ENCODE data around the gene CALY. TPM values are rescaled to one million over a fixed set of nuclear protein-coding genes. Genes with fewer than 3 reads are reported as not detected.

The CALY gene
- polyA plus RNA-seq, 1 of the 3 experiments (the other 2 are of a cell fraction): 3.3 TPM

DNA sequence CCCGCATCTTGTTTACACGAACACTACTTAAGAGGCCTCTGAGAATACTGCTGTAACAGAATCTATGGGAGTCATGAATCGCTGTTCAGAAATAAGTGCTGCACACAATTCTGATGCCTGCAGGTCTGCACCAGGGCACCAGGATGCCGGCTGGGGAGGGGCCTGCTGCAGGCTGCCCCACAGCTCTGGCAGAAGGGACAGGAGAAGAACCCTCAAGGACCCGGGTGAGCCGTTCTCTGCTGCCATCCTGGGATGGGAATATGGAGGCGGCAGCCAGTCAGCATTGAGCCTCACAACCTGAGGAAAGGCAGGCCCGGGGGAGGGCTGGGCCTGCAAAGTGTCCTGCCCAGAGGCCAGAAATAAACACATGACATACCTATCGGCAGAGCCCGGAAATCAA, 39.2 kb downstream of the CALY start:
- Histone ChIP-seq H3K9me3 (no peaks in the 10 kb centered on the region), H3K79me2 (ENCODE audit: insufficient read depth) (peaks cover 9% of the 10 kb centered on the region; the same call in 1 of the 2 replicates), H3K4me1 (ENCODE audit: control insufficient read depth in 1 of 2, insufficient read depth in 2 of 2, low read depth in 1 of 2, low read length in 1 of 2) (peaks cover 0 to 14% of the 10 kb centered on the region in 2 experiments; a peak in 2 of 4 replicates), H3K36me3 (replicated peaks in 1 of 2; ENCODE audit: control insufficient read depth in 1 of 2, insufficient read depth in 2 of 2, low read length in 1 of 2) (peaks cover 11 to 64% of the 10 kb centered on the region in 2 experiments), H3K9ac (no peak overlapping the region), H3K27me3 (ENCODE audit: insufficient read depth) (no peaks in the 10 kb centered on the region), H3K9me2 (no peaks in the 10 kb centered on the region), H3K4me3 (ENCODE audit: low read depth in 2 of 2, low read length in 1 of 2) (no peak overlapping the region), H3K4me2 (no peak overlapping the region), H3K27ac (ENCODE audit: low read depth in 2 of 2, low read length in 1 of 2) (no peak overlapping the region), H2AFZ (ENCODE audit: low read depth) (no peak overlapping the region), H4K20me1 (ENCODE audit: insufficient read depth) (peaks cover 5% of the 10 kb centered on the region; the same call in 1 of the 2 replicates), H3F3A (replicated peaks; ENCODE audit: insufficient read depth) (peaks cover 8% of the 10 kb centered on the region)
- 94% methylated on average over 2 of the region's 10 CpGs for whole genome bisulfite sequencing (ENCODE audit: low lambda C conversion rate)
- TF ChIP-seq, protein P1, sequence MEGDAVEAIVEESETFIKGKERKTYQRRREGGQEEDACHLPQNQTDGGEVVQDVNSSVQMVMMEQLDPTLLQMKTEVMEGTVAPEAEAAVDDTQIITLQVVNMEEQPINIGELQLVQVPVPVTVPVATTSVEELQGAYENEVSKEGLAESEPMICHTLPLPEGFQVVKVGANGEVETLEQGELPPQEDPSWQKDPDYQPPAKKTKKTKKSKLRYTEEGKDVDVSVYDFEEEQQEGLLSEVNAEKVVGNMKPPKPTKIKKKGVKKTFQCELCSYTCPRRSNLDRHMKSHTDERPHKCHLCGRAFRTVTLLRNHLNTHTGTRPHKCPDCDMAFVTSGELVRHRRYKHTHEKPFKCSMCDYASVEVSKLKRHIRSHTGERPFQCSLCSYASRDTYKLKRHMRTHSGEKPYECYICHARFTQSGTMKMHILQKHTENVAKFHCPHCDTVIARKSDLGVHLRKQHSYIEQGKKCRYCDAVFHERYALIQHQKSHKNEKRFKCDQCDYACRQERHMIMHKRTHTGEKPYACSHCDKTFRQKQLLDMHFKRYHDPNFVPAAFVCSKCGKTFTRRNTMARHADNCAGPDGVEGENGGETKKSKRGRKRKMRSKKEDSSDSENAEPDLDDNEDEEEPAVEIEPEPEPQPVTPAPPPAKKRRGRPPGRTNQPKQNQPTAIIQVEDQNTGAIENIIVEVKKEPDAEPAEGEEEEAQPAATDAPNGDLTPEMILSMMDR (IDR thresholded peaks at IDR 0.05): no peak
- TF ChIP-seq, protein P2, sequence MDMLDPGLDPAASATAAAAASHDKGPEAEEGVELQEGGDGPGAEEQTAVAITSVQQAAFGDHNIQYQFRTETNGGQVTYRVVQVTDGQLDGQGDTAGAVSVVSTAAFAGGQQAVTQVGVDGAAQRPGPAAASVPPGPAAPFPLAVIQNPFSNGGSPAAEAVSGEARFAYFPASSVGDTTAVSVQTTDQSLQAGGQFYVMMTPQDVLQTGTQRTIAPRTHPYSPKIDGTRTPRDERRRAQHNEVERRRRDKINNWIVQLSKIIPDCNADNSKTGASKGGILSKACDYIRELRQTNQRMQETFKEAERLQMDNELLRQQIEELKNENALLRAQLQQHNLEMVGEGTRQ (IDR thresholded peaks at IDR 0.05; ENCODE audit: borderline replicate concordance, low read depth, low read length): no peak
- TF ChIP-seq GATA2 (CRISPR knock-in tag; IDR thresholded peaks at IDR 0.05) (no peak), MXI1 (IDR thresholded peaks at IDR 0.05; ENCODE audit: low read depth, low read length) (no peak)
- TF ChIP-seq, protein P3, sequence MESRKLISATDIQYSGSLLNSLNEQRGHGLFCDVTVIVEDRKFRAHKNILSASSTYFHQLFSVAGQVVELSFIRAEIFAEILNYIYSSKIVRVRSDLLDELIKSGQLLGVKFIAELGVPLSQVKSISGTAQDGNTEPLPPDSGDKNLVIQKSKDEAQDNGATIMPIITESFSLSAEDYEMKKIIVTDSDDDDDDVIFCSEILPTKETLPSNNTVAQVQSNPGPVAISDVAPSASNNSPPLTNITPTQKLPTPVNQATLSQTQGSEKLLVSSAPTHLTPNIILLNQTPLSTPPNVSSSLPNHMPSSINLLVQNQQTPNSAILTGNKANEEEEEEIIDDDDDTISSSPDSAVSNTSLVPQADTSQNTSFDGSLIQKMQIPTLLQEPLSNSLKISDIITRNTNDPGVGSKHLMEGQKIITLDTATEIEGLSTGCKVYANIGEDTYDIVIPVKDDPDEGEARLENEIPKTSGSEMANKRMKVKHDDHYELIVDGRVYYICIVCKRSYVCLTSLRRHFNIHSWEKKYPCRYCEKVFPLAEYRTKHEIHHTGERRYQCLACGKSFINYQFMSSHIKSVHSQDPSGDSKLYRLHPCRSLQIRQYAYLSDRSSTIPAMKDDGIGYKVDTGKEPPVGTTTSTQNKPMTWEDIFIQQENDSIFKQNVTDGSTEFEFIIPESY (IDR thresholded peaks at IDR 0.05; ENCODE audit: borderline replicate concordance, low read depth): no peak
- DNase-seq: no peak
- ChIA-PET POLR2A (no interaction called here), CTCF (interaction anchor here (2.0 kb wide), 1 partner anchor 10 kb away, joined by 7 read pairs; no protein-coding TSS in a partner anchor)

DNA sequence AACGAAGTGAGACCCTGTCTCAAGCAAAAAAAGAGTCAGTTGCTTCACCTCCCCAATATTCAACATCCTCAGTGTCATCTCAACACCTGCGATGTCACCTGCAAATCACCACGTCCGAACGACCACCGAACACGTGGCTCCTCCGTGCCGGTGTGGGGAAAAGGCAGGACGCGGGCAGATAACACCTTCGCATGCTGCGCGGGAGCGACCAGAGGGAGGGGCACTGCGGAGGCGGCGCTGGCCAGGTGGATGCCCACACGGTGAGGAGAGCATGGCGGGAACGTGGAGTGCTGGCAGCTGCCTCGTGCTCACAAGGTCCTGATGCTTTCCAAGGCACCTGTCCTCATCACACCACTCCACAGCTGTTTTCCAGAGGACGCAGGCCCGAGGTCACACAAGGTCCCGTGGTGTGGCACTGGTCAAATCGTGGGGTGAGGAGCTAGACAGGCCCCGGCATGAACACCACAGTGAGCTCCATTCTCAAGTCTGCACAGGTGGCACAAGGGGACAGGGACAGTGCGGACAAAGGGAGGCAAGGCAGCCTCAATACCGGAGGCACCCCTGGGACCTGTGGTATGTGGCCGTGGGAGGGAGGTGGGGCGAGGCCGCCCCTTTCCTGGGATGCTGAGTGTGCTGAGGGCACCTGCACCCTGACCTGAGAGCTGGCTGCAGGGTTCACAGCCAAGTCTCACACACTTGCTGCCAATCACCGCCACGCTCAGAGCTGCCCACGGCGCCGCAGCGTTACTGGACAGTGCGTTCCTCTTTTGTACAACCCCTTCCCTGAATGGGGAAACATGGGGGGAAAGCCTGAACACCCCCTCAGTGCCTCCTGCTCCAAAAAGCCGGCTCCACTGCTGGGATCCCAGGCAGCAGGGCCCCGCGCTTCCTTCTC, 41.0 kb downstream of the CALY start:
- no peak for DNase-seq
- WGBS (ENCODE audit: low lambda C conversion rate): 94% methylated on average over 31 of the region's 42 CpGs
- Histone ChIP-seq H2AFZ (ENCODE audit: low read depth) (no peak overlapping the region), H3K36me3 (replicated peaks in 1 of 2; ENCODE audit: control insufficient read depth in 1 of 2, insufficient read depth in 2 of 2, low read length in 1 of 2) (peaks cover 13 to 63% of the 10 kb centered on the region in 2 experiments), H3K9me2 (no peaks in the 10 kb centered on the region), H4K20me1 (ENCODE audit: insufficient read depth) (no peaks in the 10 kb centered on the region), H3K9ac (no peak overlapping the region), H3F3A (replicated peaks; ENCODE audit: insufficient read depth) (peaks cover 8% of the 10 kb centered on the region), H3K4me1 (ENCODE audit: control insufficient read depth in 1 of 2, insufficient read depth in 2 of 2, low read depth in 1 of 2, low read length in 1 of 2) (peaks cover 0 to 14% of the 10 kb centered on the region in 2 experiments; a peak in 2 of 4 replicates), H3K4me3 (ENCODE audit: low read depth in 2 of 2, low read length in 1 of 2) (no peak overlapping the region), H3K79me2 (ENCODE audit: insufficient read depth) (peaks cover 4% of the 10 kb centered on the region; the same call in 1 of the 2 replicates), H3K27ac (ENCODE audit: low read depth in 2 of 2, low read length in 1 of 2) (no peak overlapping the region), H3K27me3 (ENCODE audit: insufficient read depth) (no peaks in the 10 kb centered on the region), H3K4me2 (no peak overlapping the region), H3K9me3 (no peaks in the 10 kb centered on the region)
- POLR2A ChIA-PET: no interaction called here
- CTCF ChIA-PET: interaction anchor here (1.7 kb wide), 1 partner anchor 12 kb away, joined by 10 read pairs; no protein-coding TSS in a partner anchor
- TF ChIP-seq FOXM1 (IDR thresholded peaks at IDR 0.05; ENCODE audit: low read depth) (no peak), IRF3 (IDR thresholded peaks at IDR 0.05; ENCODE audit: low read depth, low read length) (no peak), RFX5 (IDR thresholded peaks at IDR 0.05; ENCODE audit: low read length) (no peak), MEF2A (IDR thresholded peaks at IDR 0.05; ENCODE audit: borderline replicate concordance, low read depth) (no peak), RXRA (IDR thresholded peaks at IDR 0.05; ENCODE audit: borderline replicate concordance, low read depth) (no peak), GATA2 (CRISPR knock-in tag; IDR thresholded peaks at IDR 0.05) (no peak)

All from SK-N-SH (cell line).